ENCODE data around the gene ATF5. TPM values are rescaled to one million over a fixed set of nuclear protein-coding genes. Genes with fewer than 3 reads are reported as not detected.

ATF5 gene
- total and polyA plus RNA-seq, 2 of the 8 experiments (the other 6 are each of a cell fraction or from before 2014, with no cell fraction given), result 6.2 to 13.1 TPM

DNA sequence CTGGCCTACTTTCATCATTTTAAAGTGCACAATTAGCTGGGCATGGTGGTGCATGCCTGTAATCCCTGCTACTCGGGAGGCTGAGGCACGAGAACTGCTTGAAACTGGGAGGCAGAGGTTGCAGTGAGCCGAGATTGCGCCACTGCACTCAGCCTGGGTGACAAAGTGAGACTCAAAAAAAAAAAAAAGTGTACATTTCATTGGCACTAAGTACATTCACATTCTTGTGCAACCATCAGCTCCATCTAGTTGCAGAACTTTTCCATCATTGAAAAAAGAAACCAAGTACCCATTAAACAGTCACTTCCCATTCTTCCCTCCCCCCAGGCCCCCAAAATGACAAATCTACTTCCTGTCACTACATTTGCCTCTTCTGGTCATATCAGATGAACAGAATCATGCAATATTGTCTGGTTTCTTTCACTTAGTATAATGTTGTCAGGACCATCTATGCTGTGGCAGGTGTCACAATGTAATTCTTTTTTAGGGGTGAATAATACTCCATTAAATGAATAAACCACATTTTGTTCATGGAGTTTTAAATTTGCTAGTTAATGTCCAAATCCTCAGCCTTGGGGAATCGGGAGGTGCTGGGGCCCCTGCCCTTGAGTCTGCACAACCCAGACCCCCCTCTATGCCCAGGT, 39.4 kb downstream of the ATF5 start:
- H3K4me2 ChIP-seq (ENCODE audit: insufficient read depth in 1 of 2, low read depth in 2 of 2, low read length in 2 of 2), result no peak overlapping the region
- H3K4ac ChIP-seq (replicated peaks; ENCODE audit: insufficient read length, low read depth, low read length), result no peak overlapping the region
- H3K18ac ChIP-seq (ENCODE audit: extremely low read depth, low read length), result no peak overlapping the region
- no peak overlapping the region for H3K4me3 ChIP-seq (ENCODE audit: extremely low read depth in 1 of 4, insufficient read depth in 2 of 4, low read depth in 3 of 4, low read length in 4 of 4)
- H3K27me3 ChIP-seq (replicated peaks in 1 of 4; ENCODE audit: control insufficient read depth in 3 of 4, extremely low read depth in 1 of 4, insufficient read depth in 3 of 4, low read length in 3 of 4), result no peaks in the 10 kb centered on the region
- no peak overlapping the region for H2BK5ac ChIP-seq (ENCODE audit: low read depth, low read length)
- no peaks in the 10 kb centered on the region for H3K4me1 ChIP-seq (replicated peaks in 1 of 4; ENCODE audit: control insufficient read depth in 3 of 4, insufficient read depth in 4 of 4, low read length in 3 of 4)
- TF ChIP-seq ATF2 (IDR thresholded peaks at IDR 0.05; ENCODE audit: low read length), result no peak
- TF ChIP-seq, protein P1, sequence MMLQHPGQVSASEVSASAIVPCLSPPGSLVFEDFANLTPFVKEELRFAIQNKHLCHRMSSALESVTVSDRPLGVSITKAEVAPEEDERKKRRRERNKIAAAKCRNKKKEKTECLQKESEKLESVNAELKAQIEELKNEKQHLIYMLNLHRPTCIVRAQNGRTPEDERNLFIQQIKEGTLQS (IDR thresholded peaks at IDR 0.05; ENCODE audit: insufficient read depth, low read depth, low read length), result no peak
- TF ChIP-seq, protein P2, sequence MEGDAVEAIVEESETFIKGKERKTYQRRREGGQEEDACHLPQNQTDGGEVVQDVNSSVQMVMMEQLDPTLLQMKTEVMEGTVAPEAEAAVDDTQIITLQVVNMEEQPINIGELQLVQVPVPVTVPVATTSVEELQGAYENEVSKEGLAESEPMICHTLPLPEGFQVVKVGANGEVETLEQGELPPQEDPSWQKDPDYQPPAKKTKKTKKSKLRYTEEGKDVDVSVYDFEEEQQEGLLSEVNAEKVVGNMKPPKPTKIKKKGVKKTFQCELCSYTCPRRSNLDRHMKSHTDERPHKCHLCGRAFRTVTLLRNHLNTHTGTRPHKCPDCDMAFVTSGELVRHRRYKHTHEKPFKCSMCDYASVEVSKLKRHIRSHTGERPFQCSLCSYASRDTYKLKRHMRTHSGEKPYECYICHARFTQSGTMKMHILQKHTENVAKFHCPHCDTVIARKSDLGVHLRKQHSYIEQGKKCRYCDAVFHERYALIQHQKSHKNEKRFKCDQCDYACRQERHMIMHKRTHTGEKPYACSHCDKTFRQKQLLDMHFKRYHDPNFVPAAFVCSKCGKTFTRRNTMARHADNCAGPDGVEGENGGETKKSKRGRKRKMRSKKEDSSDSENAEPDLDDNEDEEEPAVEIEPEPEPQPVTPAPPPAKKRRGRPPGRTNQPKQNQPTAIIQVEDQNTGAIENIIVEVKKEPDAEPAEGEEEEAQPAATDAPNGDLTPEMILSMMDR (IDR thresholded peaks at IDR 0.05; ENCODE audit: control extremely low read depth in 1 of 3, insufficient read depth in 1 of 3, low read depth in 1 of 3, low read length in 3 of 3), result no peak
- no peak for TF ChIP-seq BACH1 (IDR thresholded peaks at IDR 0.05; ENCODE audit: low read length)
- no peak for TF ChIP-seq POU5F1 (IDR thresholded peaks at IDR 0.05; ENCODE audit: low read depth, low read length)
- no peak for TF ChIP-seq KDM4A (IDR thresholded peaks at IDR 0.05; ENCODE audit: low read depth, low read length, severe bottlenecking)
- no peaks in the 10 kb centered on the region for H3K79me2 ChIP-seq (ENCODE audit: control insufficient read depth in 1 of 2, insufficient read depth in 2 of 2, low read length in 2 of 2)
- DNase-seq (ENCODE audit: low read depth in 1 of 2, low spot score in 2 of 2) (no peak), FAIRE-seq (no peak)
- POLR2A ChIA-PET (ENCODE audit: partially characterized antibody), result interaction anchor here (0.6 to 1.3 kb wide), 2 partner anchors 26 to 793 kb away, joined by 3 to 6 read pairs; no protein-coding TSS in a partner anchor
- H3K14ac ChIP-seq (ENCODE audit: insufficient read length), result no peak overlapping the region
- H2BK20ac ChIP-seq (ENCODE audit: low read length), result no peak overlapping the region
- WGBS, 2 experiments (ENCODE audit: extremely low coverage in 1 of 2, insufficient coverage in 1 of 2, insufficient read length in 1 of 2, insufficient replicate concordance in 2 of 2, low coverage in 1 of 2, low lambda C conversion rate in 2 of 2, missing lambda C conversion rate in 1 of 2), result 91% methylated on average over 5 of the region's 5 CpGs; no CpG with 5 or more reads in 1 of the 2 experiments
- no peak overlapping the region for H3K27ac ChIP-seq (ENCODE audit: low read depth, low read length)
- H4K91ac ChIP-seq (replicated peaks; ENCODE audit: insufficient read length, low read length), result no peak overlapping the region
- no peak overlapping the region for H2AFZ ChIP-seq (ENCODE audit: low read length)
- H4K20me1 ChIP-seq (replicated peaks in 1 of 2; ENCODE audit: control insufficient read depth in 1 of 2, insufficient read depth in 2 of 2, low read length in 2 of 2), result no peaks in the 10 kb centered on the region
- H3K56ac ChIP-seq (replicated peaks; ENCODE audit: insufficient read length, low read depth, low read length), result no peak overlapping the region
- H3K9me3 ChIP-seq (ENCODE audit: insufficient read depth in 2 of 2, low read depth in 1 of 2, low read length in 1 of 2), result no peaks in the 10 kb centered on the region
- CTCF ChIA-PET (ENCODE audit: partially characterized antibody), result interaction anchor here (1.1 to 2.0 kb wide), 2 partner anchors 15 to 17 kb away, joined by 3 to 7 read pairs; no protein-coding TSS in a partner anchor
- H3K79me1 ChIP-seq (ENCODE audit: low read depth, low read length), result no peaks in the 10 kb centered on the region
- no peak overlapping the region for H3K9ac ChIP-seq (replicated peaks in 1 of 4; ENCODE audit: extremely low read depth in 1 of 4, low read depth in 3 of 4, low read length in 3 of 4)
- H3K36me3 ChIP-seq (ENCODE audit: control insufficient read depth in 2 of 4, insufficient read depth in 4 of 4, low read length in 3 of 4), result no peaks in the 10 kb centered on the region
- no peak overlapping the region for H2AK5ac ChIP-seq (ENCODE audit: low read depth, low read length)
- H3K23me2 ChIP-seq (ENCODE audit: low read depth, low read length), result 0 out of 2 replicates have a peak, but pooled peaks cover 1% of the 10 kb centered on the region
- no peak overlapping the region for H2BK12ac ChIP-seq (ENCODE audit: low read depth, low read length)
- H2BK15ac ChIP-seq (ENCODE audit: low read length), result no peak overlapping the region
- no peak overlapping the region for H3K23ac ChIP-seq (ENCODE audit: insufficient read length)
- no peak overlapping the region for H4K5ac ChIP-seq (ENCODE audit: insufficient read length, low read depth, low read length)
- H2BK120ac ChIP-seq (replicated peaks; ENCODE audit: low read depth, low read length), result no peak overlapping the region
- H4K8ac ChIP-seq (ENCODE audit: extremely low read depth, insufficient read depth, low read length), result no peak overlapping the region

Data from H1 (cell line).